ENCODE data around the gene NRXN3.

NRXN3 gene

GRCh38 chr14:78885884-78886283 lies 715.7 kb downstream of the NRXN3 start:
- no peak overlapping the region for H3K4me3 ChIP-seq (ENCODE audit: low read length)

GRCh38 chr14:78897443-78897842 lies 727.3 kb downstream of the NRXN3 start:
- TF ChIP-seq, protein P1, sequence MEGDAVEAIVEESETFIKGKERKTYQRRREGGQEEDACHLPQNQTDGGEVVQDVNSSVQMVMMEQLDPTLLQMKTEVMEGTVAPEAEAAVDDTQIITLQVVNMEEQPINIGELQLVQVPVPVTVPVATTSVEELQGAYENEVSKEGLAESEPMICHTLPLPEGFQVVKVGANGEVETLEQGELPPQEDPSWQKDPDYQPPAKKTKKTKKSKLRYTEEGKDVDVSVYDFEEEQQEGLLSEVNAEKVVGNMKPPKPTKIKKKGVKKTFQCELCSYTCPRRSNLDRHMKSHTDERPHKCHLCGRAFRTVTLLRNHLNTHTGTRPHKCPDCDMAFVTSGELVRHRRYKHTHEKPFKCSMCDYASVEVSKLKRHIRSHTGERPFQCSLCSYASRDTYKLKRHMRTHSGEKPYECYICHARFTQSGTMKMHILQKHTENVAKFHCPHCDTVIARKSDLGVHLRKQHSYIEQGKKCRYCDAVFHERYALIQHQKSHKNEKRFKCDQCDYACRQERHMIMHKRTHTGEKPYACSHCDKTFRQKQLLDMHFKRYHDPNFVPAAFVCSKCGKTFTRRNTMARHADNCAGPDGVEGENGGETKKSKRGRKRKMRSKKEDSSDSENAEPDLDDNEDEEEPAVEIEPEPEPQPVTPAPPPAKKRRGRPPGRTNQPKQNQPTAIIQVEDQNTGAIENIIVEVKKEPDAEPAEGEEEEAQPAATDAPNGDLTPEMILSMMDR (conservative IDR thresholded peaks at IDR 0.05; ENCODE audit: low read length) = no peak
- no peak for DNase-seq (ENCODE audit: low read depth)
- no peak overlapping the region for H3K4me3 ChIP-seq (ENCODE audit: low read length)

More at GRCh38 chr14:78885884-78886283, 715.7 kb downstream of the NRXN3 start:
- TF ChIP-seq, protein P1 (conservative IDR thresholded peaks at IDR 0.05; ENCODE audit: low read length) = no peak
- no peak for DNase-seq (ENCODE audit: low read depth)

GRCh38 chr14:78902010-78902623 lies 731.9 kb downstream of the NRXN3 start:
- TF ChIP-seq, protein P1 (conservative IDR thresholded peaks at IDR 0.05; ENCODE audit: low read length) = peak; percentile 59
- H3K4me3 ChIP-seq (ENCODE audit: low read length) = no peak overlapping the region
- DNase-seq (ENCODE audit: low read depth) = peak; percentile 42

GRCh38 chr14:78904094-78904493 lies 733.9 kb downstream of the NRXN3 start:
- no peak overlapping the region for H3K4me3 ChIP-seq (ENCODE audit: low read length)
- DNase-seq (ENCODE audit: low read depth) = no peak
- TF ChIP-seq, protein P1 (conservative IDR thresholded peaks at IDR 0.05; ENCODE audit: low read length) = no peak

GRCh38 chr14:78917462-78917861 lies 747.3 kb downstream of the NRXN3 start:
- H3K4me3 ChIP-seq (ENCODE audit: low read length) = no peak overlapping the region
- TF ChIP-seq, protein P1 (conservative IDR thresholded peaks at IDR 0.05; ENCODE audit: low read length) = no peak
- no peak for DNase-seq (ENCODE audit: low read depth)

GRCh38 chr14:78921856-78922255 lies 751.7 kb downstream of the NRXN3 start:
- DNase-seq (ENCODE audit: low read depth) = peak; percentile 25
- H3K4me3 ChIP-seq (ENCODE audit: low read length) = no peak overlapping the region
- TF ChIP-seq, protein P1 (conservative IDR thresholded peaks at IDR 0.05; ENCODE audit: low read length) = no peak

GRCh38 chr14:78927261-78927660 lies 757.1 kb downstream of the NRXN3 start:
- TF ChIP-seq, protein P1 (conservative IDR thresholded peaks at IDR 0.05; ENCODE audit: low read length) = no peak
- DNase-seq (ENCODE audit: low read depth) = no peak
- H3K4me3 ChIP-seq (ENCODE audit: low read length) = no peak overlapping the region
